GM21529 (cell line): Measurements from ENCODE around the gene SEMA6D.
"Not testable (repeated sequence)": the region's sequence is repeated elsewhere in the genome, so short reads cannot be mapped to it uniquely, and the experiment has no call there.

ENCODE experiments used
- ATAC-seq: cut with Tn5 transposase; IDR thresholded peaks from one replicate; pipeline ENCODE4 v1.9.1; 2021; ENCODE audit not compliant: unreplicated experiment

The SEMA6D gene

GRCh38 chr15:47718497-47719437, 1.5 kb downstream of the SEMA6D start:
- ATAC-seq: no peak

- ATAC-seq: no peak
Measured at GRCh38 chr15:47719730-47720129, 2.4 kb downstream of the SEMA6D start.

DNA sequence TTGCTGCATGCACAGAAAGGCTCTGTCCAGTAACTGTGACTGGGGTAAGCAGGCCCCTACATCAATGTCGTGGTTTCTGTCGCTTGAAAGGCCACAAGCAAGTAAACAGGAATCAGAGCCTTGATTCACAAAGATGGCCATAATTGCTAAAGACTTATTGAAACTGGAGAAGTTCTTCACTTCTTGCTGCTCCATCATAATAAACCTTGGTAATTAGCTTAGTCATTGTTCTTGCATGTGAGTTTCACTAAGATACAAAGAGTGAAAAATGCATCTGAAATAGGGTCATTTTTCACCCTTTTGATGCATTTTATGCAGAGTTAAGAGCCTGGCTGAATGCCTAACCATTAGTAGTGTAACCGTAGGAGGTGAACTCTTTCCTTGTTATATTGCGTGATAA, 3.2 kb downstream of the SEMA6D start:
- no peak for ATAC-seq

GRCh38 chr15:47721676-47722075, 4.4 kb downstream of the SEMA6D start:
- no peak for ATAC-seq

DNA sequence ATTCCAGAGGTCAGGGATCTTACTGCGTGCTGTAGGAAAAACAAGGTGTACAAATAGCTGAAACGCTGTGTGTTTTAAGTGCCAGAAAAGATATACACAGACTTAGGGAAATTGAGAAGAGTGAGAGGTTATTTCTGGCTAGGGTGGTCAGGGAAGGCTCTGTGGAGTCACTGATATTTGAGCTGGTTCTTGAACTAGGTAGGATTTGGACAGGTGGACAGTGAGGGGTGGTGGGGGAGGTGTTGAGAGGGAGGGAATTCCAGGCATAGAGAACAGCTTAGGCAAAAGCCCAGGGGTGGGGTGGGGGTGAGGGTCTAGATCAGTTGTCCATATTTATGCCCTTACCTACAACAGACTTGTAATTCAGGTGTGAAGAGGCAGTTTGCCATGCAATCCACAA, 7.0 kb downstream of the SEMA6D start:
- no peak for ATAC-seq

DNA sequence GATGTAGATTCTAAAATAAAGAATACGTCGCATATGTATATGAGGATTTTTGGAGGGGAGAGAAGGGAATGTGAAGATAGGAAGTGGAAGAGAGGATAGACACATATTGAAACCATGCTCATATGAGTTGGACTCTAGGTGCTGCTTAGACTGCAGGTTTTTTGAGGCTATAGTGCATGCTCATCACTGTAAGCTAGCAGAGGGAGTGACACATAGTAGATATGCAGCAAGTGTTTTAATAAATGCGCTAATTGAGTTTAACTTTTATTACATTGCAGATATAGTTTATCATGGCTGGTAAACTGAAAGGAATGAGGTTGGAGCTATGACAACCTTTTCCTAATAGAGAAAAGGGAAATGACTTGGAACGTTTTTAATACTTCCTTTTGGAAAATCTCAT, 7.7 kb downstream of the SEMA6D start:
- no peak for ATAC-seq

DNA sequence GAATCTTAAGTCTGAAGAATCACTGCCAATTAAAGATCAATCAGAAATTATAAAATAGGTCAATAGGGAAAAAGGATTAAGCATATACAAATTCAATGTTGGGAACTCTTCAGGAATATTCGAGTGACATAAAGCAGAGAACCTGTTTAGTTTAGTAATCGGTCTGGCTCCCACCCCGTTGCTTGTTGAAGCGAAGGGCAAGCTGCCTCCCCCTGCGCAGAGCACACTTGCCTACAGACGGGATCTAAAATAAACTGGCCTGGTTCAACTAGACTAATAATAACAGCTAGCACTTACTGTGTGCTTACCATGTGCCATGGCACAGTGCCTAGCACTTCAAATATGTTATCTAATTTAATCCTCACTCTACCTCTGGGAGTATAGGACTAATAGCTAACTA, 8.6 kb downstream of the SEMA6D start:
- ATAC-seq: no peak

GRCh38 chr15:47726399-47726823, 9.1 kb downstream of the SEMA6D start:
- ATAC-seq: no peak

DNA sequence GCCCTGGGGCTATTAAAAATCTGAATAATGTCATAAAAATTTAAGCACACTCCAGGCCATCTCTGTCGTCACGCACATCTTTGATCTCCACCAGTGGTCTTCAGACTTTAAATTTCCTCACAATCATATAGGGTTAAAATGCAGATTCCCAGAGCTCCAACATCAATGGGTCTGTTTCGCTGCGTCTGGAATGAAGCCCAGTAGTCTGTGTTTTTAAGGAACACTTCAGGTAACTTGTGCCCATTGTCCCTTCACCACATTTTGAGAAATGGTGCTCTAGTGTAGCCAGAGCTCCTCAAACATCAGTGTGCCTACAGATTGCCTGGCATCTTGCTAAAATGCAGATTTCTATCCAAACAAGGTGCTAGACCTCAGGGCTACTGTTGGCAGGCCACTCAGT, 9.8 kb downstream of the SEMA6D start:
- ATAC-seq: no peak

GRCh38 chr15:47727676-47728075, 10.4 kb downstream of the SEMA6D start:
- ATAC-seq: no peak

- ATAC-seq: no peak
Measured at GRCh38 chr15:47728426-47728825, 11.1 kb downstream of the SEMA6D start.

GRCh38 chr15:47728886-47729285, 11.6 kb downstream of the SEMA6D start:
- no peak for ATAC-seq

DNA sequence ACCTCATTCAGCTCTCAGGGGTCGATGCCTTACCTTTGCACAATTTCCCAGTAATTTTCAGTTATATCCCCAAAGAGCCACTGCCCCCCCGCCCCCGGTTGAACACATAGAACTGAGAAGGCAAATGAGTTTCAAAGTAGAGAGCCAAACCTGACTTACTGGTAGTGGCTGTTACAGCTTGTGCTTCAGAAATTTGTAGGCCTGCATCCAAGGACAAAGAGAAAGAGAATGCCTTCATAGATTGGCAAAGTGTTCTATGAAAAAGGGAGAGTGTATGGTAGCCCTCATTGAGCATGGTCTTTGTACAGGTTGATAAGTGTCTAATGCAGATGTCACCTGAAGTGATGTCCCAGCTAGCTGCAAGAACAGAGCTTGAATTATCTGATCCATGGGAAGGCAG, 13.9 kb downstream of the SEMA6D start:
- no peak for ATAC-seq

- no peak for ATAC-seq
Measured at GRCh38 chr15:47732248-47732647, 14.9 kb downstream of the SEMA6D start.

- ATAC-seq: no peak
Measured at GRCh38 chr15:47733085-47733484, 15.8 kb downstream of the SEMA6D start.

GRCh38 chr15:47736143-47736786, 19.0 kb downstream of the SEMA6D start:
- no peak for ATAC-seq

- no peak for ATAC-seq
Measured at GRCh38 chr15:47737477-47737876, 20.2 kb downstream of the SEMA6D start.

DNA sequence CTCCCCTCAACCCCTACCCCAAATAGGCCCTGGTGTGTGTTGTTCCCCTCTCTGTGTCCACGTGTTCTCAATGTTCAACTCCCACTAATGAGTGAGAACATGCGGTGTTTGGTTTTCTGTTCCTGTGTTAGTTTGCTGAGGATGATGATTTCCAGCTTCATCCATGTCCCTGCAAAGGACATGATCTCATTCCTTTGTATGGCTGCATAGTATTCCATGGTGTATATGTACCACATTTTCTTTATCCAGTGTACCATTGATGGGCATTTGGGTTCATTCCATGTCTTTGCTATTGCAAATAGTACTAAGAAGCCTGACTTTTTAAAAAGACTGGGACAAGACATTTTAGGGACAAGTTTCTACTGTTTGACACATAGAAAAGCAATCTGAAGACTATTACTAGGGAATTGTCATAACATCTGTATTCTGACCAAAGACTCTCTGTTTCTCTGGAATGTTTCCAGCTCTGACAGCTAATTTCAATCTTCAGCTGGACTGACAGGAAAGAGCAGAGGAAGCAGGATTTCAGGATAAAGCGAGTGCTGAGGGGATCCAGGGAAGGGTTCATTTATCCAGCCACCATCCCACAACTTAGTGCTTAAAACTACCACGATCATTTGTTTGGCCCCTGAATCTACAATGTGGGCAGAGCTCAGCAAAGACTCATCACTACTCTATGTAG, 21.0 kb downstream of the SEMA6D start:
- ATAC-seq: not testable (repeated sequence)

GRCh38 chr15:47741082-47741481, 23.8 kb downstream of the SEMA6D start:
- no peak for ATAC-seq

DNA sequence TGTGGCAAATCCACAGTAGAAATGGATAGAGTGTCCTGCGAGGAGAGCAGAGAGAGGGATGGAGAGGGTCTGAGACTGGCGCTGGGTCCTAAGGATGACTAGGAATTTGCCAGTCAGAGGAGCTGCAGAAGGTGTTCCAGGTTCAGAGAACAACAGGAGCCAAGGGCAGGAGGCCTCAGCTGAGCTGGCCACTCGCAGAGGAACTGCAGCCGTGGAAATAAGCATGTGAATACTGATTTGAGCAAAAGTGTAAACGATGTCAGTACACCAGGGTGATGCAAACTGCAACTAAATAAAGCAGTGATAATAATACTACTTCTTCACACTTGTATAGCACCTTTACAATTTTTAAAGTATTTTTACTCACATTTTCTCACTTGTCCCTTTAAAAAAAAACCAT, 24.6 kb downstream of the SEMA6D start:
- ATAC-seq: no peak

DNA sequence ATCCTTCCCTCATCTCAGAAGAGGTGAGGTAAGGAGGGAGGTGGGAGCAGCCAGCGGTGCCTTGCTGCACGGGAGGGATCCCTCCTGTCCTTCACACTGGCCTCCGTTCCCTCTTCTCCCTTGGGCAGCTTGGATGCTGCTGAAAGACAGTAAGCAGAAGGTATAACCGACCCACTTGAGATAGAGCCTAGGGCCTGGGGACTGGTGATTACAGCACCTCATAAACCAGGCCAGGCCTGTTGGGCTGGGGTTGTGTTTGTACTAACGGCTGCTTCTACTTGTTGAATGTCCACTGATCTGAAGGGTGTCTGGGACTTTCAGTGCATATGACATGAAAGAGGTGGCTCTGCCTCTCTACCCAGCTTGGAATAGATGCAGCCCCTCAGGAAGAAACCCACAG, 25.0 kb downstream of the SEMA6D start:
- no peak for ATAC-seq

GRCh38 chr15:47742742-47743141, 25.4 kb downstream of the SEMA6D start:
- ATAC-seq: no peak
